Coronary artery (tissue), 2 donors: ENCODE data around the gene LYSMD3.

Experiments
- DNase-seq: peaks from one replicate; pipeline ENCODE4 v3.0.0-alpha.2; 2017; ENCODE audit warnings: low spot score
- H3K27ac ChIP-seq, 2 donors: fragments of 200-600 bp; sonication (generic); one replicate each; pipeline ENCODE4 v1.5.1; 2016 to 2019
- H3K4me3 ChIP-seq: fragments of 200-600 bp; sonication (generic); 2 replicates; pipeline ENCODE4 v1.5.1; 2016; ENCODE audit warnings: mild to moderate bottlenecking, moderate library complexity
- CTCF ChIP-seq: fragments of 200-600 bp; sonication (generic); IDR thresholded peaks from one replicate; pipeline ENCODE4 v1.5.1; 2019; ENCODE audit warnings: antibody characterized with exemption

Gene LYSMD3

GRCh38 chr5:90510438-90510837, 18.9 kb downstream of the LYSMD3 start:
- DNase-seq = no peak
- H3K27ac ChIP-seq = no peak overlapping the region
- H3K4me3 ChIP-seq = no peak overlapping the region
- TF ChIP-seq CTCF = no peak

GRCh38 chr5:90506221-90506620, 23.2 kb downstream of the LYSMD3 start:
- TF ChIP-seq CTCF = no peak
- DNase-seq = no peak
- H3K4me3 ChIP-seq = no peak overlapping the region
- no peak overlapping the region for H3K27ac ChIP-seq

GRCh38 chr5:90504743-90505142, 24.6 kb downstream of the LYSMD3 start:
- no peak for TF ChIP-seq CTCF
- Histone ChIP-seq H3K27ac (no peak overlapping the region), H3K4me3 (no peak overlapping the region)
- no peak for DNase-seq

- TF ChIP-seq CTCF = no peak
- no peak for DNase-seq
- no peak overlapping the region for H3K4me3 ChIP-seq
- H3K27ac ChIP-seq = no peak overlapping the region
Observed at GRCh38 chr5:90503596-90503995, 25.8 kb downstream of the LYSMD3 start.

- DNase-seq = no peak
- no peak overlapping the region for H3K27ac ChIP-seq
- no peak for TF ChIP-seq CTCF
- H3K4me3 ChIP-seq = no peak overlapping the region
Observed at GRCh38 chr5:90495146-90495545, 34.2 kb downstream of the LYSMD3 start.

GRCh38 chr5:90494043-90494442, 35.3 kb downstream of the LYSMD3 start:
- Histone ChIP-seq H3K27ac (no peak overlapping the region), H3K4me3 (no peak overlapping the region)
- no peak for DNase-seq
- TF ChIP-seq CTCF = no peak

GRCh38 chr5:90488791-90489190, 40.6 kb downstream of the LYSMD3 start:
- no peak for DNase-seq
- H3K4me3 ChIP-seq = no peak overlapping the region
- TF ChIP-seq CTCF = no peak
- no peak overlapping the region for H3K27ac ChIP-seq
